B cell (primary cell): ENCODE data around the gene ARPC1A. TPM values are rescaled to one million over a fixed set of nuclear protein-coding genes. Genes with fewer than 3 reads are reported as not detected.

Source experiments
- ATAC-seq: fragments of 200-7000 bp; cut with Tn5 transposase; one replicate; pipeline ENCODE4 v1.10.0; 2021; ENCODE audit warnings: low read depth, mild to moderate bottlenecking, moderate number of reproducible peaks, moderate library complexity
- CTCF ChIA-PET: fragments of 350-600 bp; sonication (Branson Sonifier 250); formaldehyde crosslinking; loops from one replicate; lab custom pipeline; 2021; ENCODE audit warnings: antibody characterized with exemption, inconsistent platforms; lab: Charles Lee
- POLR2A ChIA-PET: fragments of 350-600 bp; sonication (Branson Sonifier 250); formaldehyde crosslinking; loops from one replicate; lab custom pipeline; 2021; ENCODE audit warnings: antibody characterized with exemption; lab: Charles Lee
- DNase-seq: peaks from one replicate; pipeline ENCODE4 v3.0.0; 2013
- H2AFZ ChIP-seq: 2 replicates; pipeline ENCODE4 v1.6.1; 2012; ENCODE audit warnings: mild to moderate bottlenecking, low read depth, low read length; ENCODE audit not compliant: insufficient read depth, poor library complexity, severe bottlenecking
- H3K27ac ChIP-seq, 2 donors: 1 replicate in 1 of 2; 2 replicates in 1 of 2; pipeline ENCODE4 v1.5.1; 2012 to 2013; ENCODE audit warnings: low read length in 2 of 2, mild to moderate bottlenecking in 2 of 2, moderate library complexity in 1 of 2
- H3K27me3 ChIP-seq, 4 experiments: fragments of 200-600 bp in 1 of 4; sonication (generic) in 1 of 4; replicated peaks in 1 of 4; 1 replicate in 2 of 4; 2 replicates in 2 of 4; pipeline versions ENCODE4 v1.6.1 to v1.7.0; 2013 to 2016; ENCODE audit warnings: low read length in 3 of 4, mild to moderate bottlenecking in 2 of 4, mixed read lengths in 1 of 4, moderate library complexity in 1 of 4; ENCODE audit not compliant: insufficient read depth in 4 of 4, control insufficient read depth in 3 of 4; ENCODE audit errors: control extremely low read depth in 1 of 4
- H3K36me3 ChIP-seq, 2 experiments: replicated peaks in 1 of 2; 1 replicate in 1 of 2; 2 replicates in 1 of 2; pipeline versions ENCODE4 v1.6.1 to v1.7.1; 2013; ENCODE audit warnings: low read length in 1 of 2; ENCODE audit not compliant: insufficient read depth in 2 of 2, control insufficient read depth in 1 of 2; ENCODE audit errors: control extremely low read depth in 1 of 2, extremely low read depth in 1 of 2
- H3K4me1 ChIP-seq, 2 donors: fragments of 200-600 bp in 1 of 2; sonication (generic) in 1 of 2; 1 replicate in 1 of 2; 2 replicates in 1 of 2; pipeline versions ENCODE4 v1.5.1 to v1.6.1; 2013 to 2017; ENCODE audit warnings: low read length in 2 of 2; ENCODE audit not compliant: control insufficient read depth in 2 of 2, insufficient read depth in 2 of 2
- H3K4me2 ChIP-seq: replicated peaks from 2 replicates; pipeline ENCODE3; 2012; ENCODE audit warnings: mild to moderate bottlenecking, low read depth, low read length; ENCODE audit not compliant: poor library complexity, severe bottlenecking
- H3K4me3 ChIP-seq, 5 experiments: fragments of 200-600 bp in 1 of 5; sonication (generic) in 1 of 5; 1 replicate in 3 of 5; 2 replicates in 2 of 5; pipeline versions ENCODE4 v1.5.1 to v1.7.0; 2011 to 2016; ENCODE audit warnings: low read length in 4 of 5, mild to moderate bottlenecking in 4 of 5, low read depth in 2 of 5, control low read depth in 1 of 5, moderate library complexity in 1 of 5; ENCODE audit not compliant: insufficient read depth in 1 of 5; ENCODE audit errors: control extremely low read depth in 1 of 5, extremely low read depth in 1 of 5
- H3K79me2 ChIP-seq: fragments of 200-600 bp; sonication (generic); one replicate; pipeline ENCODE4 v1.6.0; 2016; ENCODE audit warnings: low read length; ENCODE audit not compliant: control insufficient read depth, insufficient read depth
- H3K9ac ChIP-seq: fragments of 200-600 bp; sonication (generic); 2 replicates; pipeline ENCODE4 v1.6.1; 2017; ENCODE audit warnings: mild to moderate bottlenecking, low read length, moderate library complexity
- H3K9me3 ChIP-seq, 3 donors: one replicate each; pipeline versions ENCODE4 v1.6.1 to v1.7.1; 2013; ENCODE audit warnings: low read length in 2 of 3; ENCODE audit not compliant: control insufficient read depth in 2 of 3, insufficient read depth in 1 of 3; ENCODE audit errors: control extremely low read depth in 1 of 3
- H4K20me1 ChIP-seq: 2 replicates; pipeline ENCODE4 v1.6.0; 2012; ENCODE audit warnings: mild to moderate bottlenecking, low read length; ENCODE audit not compliant: insufficient read depth, control insufficient read depth, poor library complexity, severe bottlenecking
- H3K27ac Mint-ChIP-seq: one replicate; pipeline ENCODE4 v1.8.0; 2021; ENCODE audit warnings: mixed read lengths
- H3K27me3 Mint-ChIP-seq: one replicate; pipeline ENCODE4 v1.8.0; 2021; ENCODE audit warnings: mixed read lengths
- H3K4me1 Mint-ChIP-seq: one replicate; pipeline ENCODE4 v1.8.0; 2021; ENCODE audit warnings: mixed read lengths
- H3K4me3 Mint-ChIP-seq: one replicate; pipeline ENCODE4 v1.8.0; 2021; ENCODE audit warnings: mixed read lengths
- H3K9me3 Mint-ChIP-seq: one replicate; pipeline ENCODE4 v1.8.0; 2022; ENCODE audit warnings: mixed read lengths; ENCODE audit not compliant: insufficient read depth
- CTCF ChIP-seq: fragments of 200-600 bp; IDR thresholded peaks from one replicate; pipeline ENCODE4 v1.8.0; 2022; ENCODE audit warnings: antibody characterized with exemption, mild to moderate bottlenecking
- EZH2 ChIP-seq: IDR thresholded peaks from 2 replicates; pipeline ENCODE4 v1.6.1; 2012; ENCODE audit warnings: borderline replicate concordance, low read depth, mild to moderate bottlenecking, moderate library complexity, low read length; ENCODE audit not compliant: insufficient read depth, poor library complexity, severe bottlenecking
- WGBS: methylation state at CpG from one replicate; pipeline ENCODE4 v1.1.5; 2013; ENCODE audit warnings: missing lambda C conversion rate; ENCODE audit not compliant: insufficient coverage; 5-methylcytosine and 5-hydroxymethylcytosine counted together
- intact Hi-C: fragments of 100-400 bp; cut with micrococcal nuclease; formaldehyde crosslinking; loops from one replicate; pipeline ENCODE4 v1.10.0; 2022
- polyA plus RNA-seq: library from polyadenylated mRNA; depleted of rRNA; stranded (reverse); fragments of >200 nt; gene quantifications from 2 replicates; pipeline ENCODE4 v1.2.3, GENCODE V29; 2012
- total RNA-seq, 2 donors: library from RNA; stranded (reverse); fragments of 120-200 nt in 1 of 2; gene quantifications; 1 replicate in 1 of 2; 2 replicates in 1 of 2; pipeline versions ENCODE4 v1.2.3 to v1.2.4, GENCODE V29; 2013 to 2022

The ARPC1A gene
- total and polyA plus RNA-seq, 2 donors (not counting 1 experiment from before 2014, with no cell fraction given) = 41.7 to 45.5 TPM

- intact Hi-C loops = loop anchor here (1.0 kb wide), 2 partner anchors 12 to 27 kb away; partner anchors contain the start of genes BUD31 and PDAP1
- H3K9me3 Mint-ChIP-seq = no peaks in the 10 kb centered on the region
- H3K27ac Mint-ChIP-seq = peak overlapping the region; percentile 92
- H3K36me3 ChIP-seq = peaks cover 0 to 27% of the 10 kb centered on the region in 2 experiments
- peaks cover 71% of the 10 kb centered on the region for H4K20me1 ChIP-seq
- peak overlapping the region; percentile 68 for H3K9ac ChIP-seq
- CTCF ChIA-PET = interaction anchor here (1.0 to 2.4 kb wide), 3 partner anchors 16 to 27 kb away, joined by 3 to 10 read pairs (median 8); partner anchors contain the start of genes BUD31 and PDAP1
- 30% methylated on average over 16 of the region's 16 CpGs for WGBS
- H3K4me3 Mint-ChIP-seq = peak overlapping the region; percentile 90
- ATAC-seq (peak; percentile 82), DNase-seq (peak; percentile 90)
- H3K9me3 ChIP-seq = no peaks in the 10 kb centered on the region
- TF ChIP-seq EZH2 (no peak), CTCF (no peak)
- H3K27me3 Mint-ChIP-seq = no peaks in the 10 kb centered on the region
- H2AFZ ChIP-seq = no peak overlapping the region
- H3K4me3 ChIP-seq = peak overlapping the region; percentile 31 to 72 (median 48)
- POLR2A ChIA-PET = interaction anchor here (0.6 to 2.6 kb wide), 5 partner anchors 12 to 1055 kb away, joined by 3 to 15 read pairs (median 4); partner anchors contain the start of genes BUD31, PDAP1 and ZKSCAN5
- H3K27me3 ChIP-seq = no peaks in the 10 kb centered on the region
- H3K27ac ChIP-seq = peak overlapping the region; percentile 94 to 96
- peaks cover 62 to 92% of the 10 kb centered on the region in 2 donors for H3K4me1 ChIP-seq
- peak overlapping the region; percentile 96 for H3K4me2 ChIP-seq
- peaks cover 56% of the 10 kb centered on the region for H3K4me1 Mint-ChIP-seq
- peaks cover 79% of the 10 kb centered on the region for H3K79me2 ChIP-seq
Observed at GRCh38 chr7:99380823-99381663, 55.3 kb downstream of the ARPC1A start.
